HepG2 (cell line): ENCODE results near the gene KDM8. TPM values are rescaled to one million over a fixed set of nuclear protein-coding genes. Genes with fewer than 3 reads are reported as not detected.

Experiments used
- CBX5 ChIP-seq: sonication (generic); formaldehyde crosslinking; IDR thresholded peaks from 2 replicates; pipeline ENCODE4 v1.4.0; 2020; ENCODE audit warnings: missing genetic modification reagents, borderline replicate concordance
- ETV5 ChIP-seq: IDR thresholded peaks from 2 replicates; pipeline ENCODE4 v1.6.1; 2018; ENCODE audit warnings: missing biosample characterization, missing genetic modification reagents, inconsistent platforms, borderline replicate concordance
- GLI4 ChIP-seq: sonication (generic); formaldehyde crosslinking; IDR thresholded peaks from 2 replicates; pipeline ENCODE4 v1.5.1; 2020; ENCODE audit warnings: missing genetic modification reagents, mild to moderate bottlenecking, moderate library complexity, borderline replicate concordance
- KMT2A ChIP-seq: sonication (generic); formaldehyde crosslinking; IDR thresholded peaks from 2 replicates; pipeline ENCODE4 v1.4.0; 2020; ENCODE audit warnings: missing genetic modification reagents
- MBD4 ChIP-seq: IDR thresholded peaks from 2 replicates; pipeline ENCODE4 v1.6.1; 2012; ENCODE audit warnings: low read length, inconsistent platforms, borderline replicate concordance
- MLLT10 ChIP-seq: sonication (generic); formaldehyde crosslinking; IDR thresholded peaks from 2 replicates; pipeline ENCODE4 v1.4.0; 2020; ENCODE audit warnings: missing genetic modification reagents
- PCBP1 ChIP-seq: fragments of 200-400 bp; formaldehyde crosslinking; IDR thresholded peaks from 2 replicates; pipeline ENCODE4 v1.6.1; 2017; ENCODE audit warnings: mild to moderate bottlenecking, low read depth, low read length, borderline replicate concordance
- SP140L ChIP-seq: sonication (generic); formaldehyde crosslinking; IDR thresholded peaks from 2 replicates; pipeline ENCODE4 v1.4.0; 2020; ENCODE audit warnings: missing genetic modification reagents, borderline replicate concordance
- XBP1 ChIP-seq: sonication (generic); formaldehyde crosslinking; IDR thresholded peaks from 2 replicates; pipeline ENCODE4 v1.5.0; 2020; ENCODE audit warnings: missing genetic modification reagents
- ZIK1 ChIP-seq: sonication (generic); formaldehyde crosslinking; IDR thresholded peaks from 2 replicates; pipeline ENCODE4 v1.5.0; 2020; ENCODE audit warnings: mild to moderate bottlenecking, low read depth, missing genetic modification reagents, borderline replicate concordance
- ZNF235 ChIP-seq: sonication (generic); formaldehyde crosslinking; IDR thresholded peaks from 2 replicates; pipeline ENCODE4 v1.8.1; 2023; ENCODE audit warnings: mild to moderate bottlenecking, missing genetic modification reagents, borderline replicate concordance
- ZNF263 ChIP-seq: sonication (generic); formaldehyde crosslinking; IDR thresholded peaks from 2 replicates; pipeline ENCODE4 v1.4.0; 2020; ENCODE audit warnings: missing genetic modification reagents
- ZNF264 ChIP-seq: sonication (generic); formaldehyde crosslinking; IDR thresholded peaks from 2 replicates; pipeline ENCODE4 v1.4.0; 2020; ENCODE audit warnings: missing genetic modification reagents
- ZNF709 ChIP-seq: sonication (generic); formaldehyde crosslinking; IDR thresholded peaks from 2 replicates; pipeline ENCODE4 v1.5.0; 2020; ENCODE audit warnings: mild to moderate bottlenecking, missing genetic modification reagents
- ZSCAN9 ChIP-seq: IDR thresholded peaks from 2 replicates; pipeline ENCODE4 v1.6.1; 2016; ENCODE audit warnings: borderline replicate concordance
- polyA plus RNA-seq, 8 experiments: library from polyadenylated mRNA; depleted of rRNA in 3 of 8; stranded (reverse) in 7 of 8; unstranded in 1 of 8; fragments of >200 nt; fragmentation: Illumina TruSeq in 4 of 8; extraction: Trizol in 4 of 8; gene quantifications; 2 replicates each; pipeline versions ENCODE4 v1.2.1 to v1.2.3, GENCODE V29; 2011 to 2016; ENCODE audit warnings: low read depth in 4 of 8, missing spikeins in 1 of 8, mixed read lengths in 1 of 8; ENCODE audit not compliant: insufficient read depth in 1 of 8
- total RNA-seq, 5 experiments: library from RNA; depleted of rRNA; stranded (reverse); fragments of >200 nt; fragmentation: Illumina TruSeq; extraction: Trizol; gene quantifications; 2 replicates each; pipeline ENCODE4 v1.2.3, GENCODE V29; 2016; ENCODE audit warnings: low read depth in 1 of 5
- TF ChIP-seq, protein P1 (sequence below): sonication (generic); formaldehyde crosslinking; IDR thresholded peaks from 2 replicates; pipeline ENCODE4 v1.4.0; 2020; ENCODE audit warnings: missing genetic modification reagents, borderline replicate concordance
- TF ChIP-seq, protein P2 (sequence below): sonication (generic); formaldehyde crosslinking; conservative IDR thresholded peaks from 2 replicates; pipeline ENCODE4 v1.4.0; 2020; ENCODE audit warnings: missing genetic modification reagents
- TF ChIP-seq, protein P3 (sequence below): sonication (generic); formaldehyde crosslinking; IDR thresholded peaks from 2 replicates; pipeline ENCODE4 v1.5.0; 2020; ENCODE audit warnings: mild to moderate bottlenecking, missing genetic modification reagents
- TF ChIP-seq, protein P4 (sequence below): sonication (generic); formaldehyde crosslinking; IDR thresholded peaks from 2 replicates; pipeline ENCODE4 v1.4.0; 2020; ENCODE audit warnings: missing genetic modification reagents, mild to moderate bottlenecking, borderline replicate concordance

The KDM8 gene
- total and polyA plus RNA-seq, 2 of the 13 experiments (the other 11 are each of a cell fraction or from before 2014, with no cell fraction given), result 3.3 to 8.6 TPM

DNA sequence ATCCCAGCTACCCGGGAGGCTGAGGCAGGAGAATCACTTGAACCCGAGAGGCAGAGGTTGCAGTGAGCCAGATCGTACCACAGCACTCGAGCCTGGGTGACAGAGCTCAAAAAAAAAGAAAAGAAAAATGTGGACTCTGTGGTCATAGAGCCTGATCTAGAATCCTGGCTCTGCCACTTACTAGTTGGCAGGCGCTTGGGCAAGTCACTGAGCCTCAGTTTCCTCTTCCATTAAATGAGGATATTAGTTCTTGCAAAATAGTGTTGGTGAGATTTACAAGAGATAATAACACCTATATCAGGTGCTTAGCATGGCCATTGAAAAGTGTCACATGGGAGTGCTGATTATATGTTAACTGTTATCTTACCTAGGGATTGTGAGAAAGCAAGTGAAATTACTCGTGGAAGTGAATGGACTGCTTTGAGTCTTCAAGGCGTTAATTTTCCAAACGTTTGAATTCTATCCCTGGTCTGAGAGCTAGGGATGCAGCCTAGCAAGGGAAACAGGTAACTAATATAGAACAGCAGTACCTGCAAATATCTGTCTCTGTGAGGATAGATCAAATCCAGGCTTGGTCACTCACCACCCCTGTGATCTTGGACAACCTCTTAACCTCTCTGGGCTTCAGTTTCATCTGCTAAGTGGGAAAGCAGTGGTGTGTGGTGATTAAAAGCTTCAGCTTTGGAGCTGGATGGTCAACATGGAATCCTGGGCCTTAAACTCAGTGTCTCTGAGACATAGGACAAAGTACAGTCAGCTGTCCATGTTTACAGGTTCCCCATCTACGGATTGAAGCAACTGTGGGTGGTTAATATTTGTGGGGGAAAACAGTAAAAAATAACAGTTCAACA, 66.2 kb downstream of the KDM8 start (continued):
- TF ChIP-seq ZNF235 (CRISPR knock-in tag), result no peak
- TF ChIP-seq ZSCAN9 (CRISPR knock-in tag), result peak; percentile 45; the same call in 1 of the 2 replicates
- TF ChIP-seq XBP1, result no peak
- TF ChIP-seq, protein P1, sequence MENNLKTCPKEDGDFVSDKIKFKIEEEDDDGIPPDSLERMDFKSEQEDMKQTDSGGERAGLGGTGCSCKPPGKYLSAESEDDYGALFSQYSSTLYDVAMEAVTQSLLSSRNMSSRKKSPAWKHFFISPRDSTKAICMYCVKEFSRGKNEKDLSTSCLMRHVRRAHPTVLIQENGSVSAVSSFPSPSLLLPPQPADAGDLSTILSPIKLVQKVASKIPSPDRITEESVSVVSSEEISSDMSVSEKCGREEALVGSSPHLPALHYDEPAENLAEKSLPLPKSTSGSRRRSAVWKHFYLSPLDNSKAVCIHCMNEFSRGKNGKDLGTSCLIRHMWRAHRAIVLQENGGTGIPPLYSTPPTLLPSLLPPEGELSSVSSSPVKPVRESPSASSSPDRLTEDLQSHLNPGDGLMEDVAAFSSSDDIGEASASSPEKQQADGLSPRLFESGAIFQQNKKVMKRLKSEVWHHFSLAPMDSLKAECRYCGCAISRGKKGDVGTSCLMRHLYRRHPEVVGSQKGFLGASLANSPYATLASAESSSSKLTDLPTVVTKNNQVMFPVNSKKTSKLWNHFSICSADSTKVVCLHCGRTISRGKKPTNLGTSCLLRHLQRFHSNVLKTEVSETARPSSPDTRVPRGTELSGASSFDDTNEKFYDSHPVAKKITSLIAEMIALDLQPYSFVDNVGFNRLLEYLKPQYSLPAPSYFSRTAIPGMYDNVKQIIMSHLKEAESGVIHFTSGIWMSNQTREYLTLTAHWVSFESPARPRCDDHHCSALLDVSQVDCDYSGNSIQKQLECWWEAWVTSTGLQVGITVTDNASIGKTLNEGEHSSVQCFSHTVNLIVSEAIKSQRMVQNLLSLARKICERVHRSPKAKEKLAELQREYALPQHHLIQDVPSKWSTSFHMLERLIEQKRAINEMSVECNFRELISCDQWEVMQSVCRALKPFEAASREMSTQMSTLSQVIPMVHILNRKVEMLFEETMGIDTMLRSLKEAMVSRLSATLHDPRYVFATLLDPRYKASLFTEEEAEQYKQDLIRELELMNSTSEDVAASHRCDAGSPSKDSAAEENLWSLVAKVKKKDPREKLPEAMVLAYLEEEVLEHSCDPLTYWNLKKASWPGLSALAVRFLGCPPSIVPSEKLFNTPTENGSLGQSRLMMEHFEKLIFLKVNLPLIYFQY, result no peak
- TF ChIP-seq ZIK1 (CRISPR knock-in tag), result no peak
- TF ChIP-seq CBX5 (CRISPR knock-in tag), result no peak
- TF ChIP-seq ZNF263 (CRISPR knock-in tag), result no peak
- TF ChIP-seq MLLT10 (CRISPR knock-in tag), result no peak
- TF ChIP-seq, protein P2, sequence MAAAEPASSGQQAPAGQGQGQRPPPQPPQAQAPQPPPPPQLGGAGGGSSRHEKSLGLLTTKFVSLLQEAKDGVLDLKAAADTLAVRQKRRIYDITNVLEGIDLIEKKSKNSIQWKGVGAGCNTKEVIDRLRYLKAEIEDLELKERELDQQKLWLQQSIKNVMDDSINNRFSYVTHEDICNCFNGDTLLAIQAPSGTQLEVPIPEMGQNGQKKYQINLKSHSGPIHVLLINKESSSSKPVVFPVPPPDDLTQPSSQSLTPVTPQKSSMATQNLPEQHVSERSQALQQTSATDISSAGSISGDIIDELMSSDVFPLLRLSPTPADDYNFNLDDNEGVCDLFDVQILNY, result no peak
- no peak for TF ChIP-seq SP140L (CRISPR knock-in tag)
- TF ChIP-seq ETV5 (CRISPR knock-in tag), result peak; percentile 44; the same call in 1 of the 2 replicates
- TF ChIP-seq GLI4 (CRISPR knock-in tag), result no peak
- no peak for TF ChIP-seq PCBP1
- TF ChIP-seq KMT2A (CRISPR knock-in tag), result no peak
- no peak; the same call in 1 of the 2 replicates for TF ChIP-seq MBD4
- TF ChIP-seq, protein P3, sequence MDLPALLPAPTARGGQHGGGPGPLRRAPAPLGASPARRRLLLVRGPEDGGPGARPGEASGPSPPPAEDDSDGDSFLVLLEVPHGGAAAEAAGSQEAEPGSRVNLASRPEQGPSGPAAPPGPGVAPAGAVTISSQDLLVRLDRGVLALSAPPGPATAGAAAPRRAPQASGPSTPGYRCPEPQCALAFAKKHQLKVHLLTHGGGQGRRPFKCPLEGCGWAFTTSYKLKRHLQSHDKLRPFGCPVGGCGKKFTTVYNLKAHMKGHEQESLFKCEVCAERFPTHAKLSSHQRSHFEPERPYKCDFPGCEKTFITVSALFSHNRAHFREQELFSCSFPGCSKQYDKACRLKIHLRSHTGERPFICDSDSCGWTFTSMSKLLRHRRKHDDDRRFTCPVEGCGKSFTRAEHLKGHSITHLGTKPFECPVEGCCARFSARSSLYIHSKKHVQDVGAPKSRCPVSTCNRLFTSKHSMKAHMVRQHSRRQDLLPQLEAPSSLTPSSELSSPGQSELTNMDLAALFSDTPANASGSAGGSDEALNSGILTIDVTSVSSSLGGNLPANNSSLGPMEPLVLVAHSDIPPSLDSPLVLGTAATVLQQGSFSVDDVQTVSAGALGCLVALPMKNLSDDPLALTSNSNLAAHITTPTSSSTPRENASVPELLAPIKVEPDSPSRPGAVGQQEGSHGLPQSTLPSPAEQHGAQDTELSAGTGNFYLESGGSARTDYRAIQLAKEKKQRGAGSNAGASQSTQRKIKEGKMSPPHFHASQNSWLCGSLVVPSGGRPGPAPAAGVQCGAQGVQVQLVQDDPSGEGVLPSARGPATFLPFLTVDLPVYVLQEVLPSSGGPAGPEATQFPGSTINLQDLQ, result no peak
- no peak for TF ChIP-seq ZNF264
- no peak for TF ChIP-seq ZNF709 (CRISPR knock-in tag)
- TF ChIP-seq, protein P4, sequence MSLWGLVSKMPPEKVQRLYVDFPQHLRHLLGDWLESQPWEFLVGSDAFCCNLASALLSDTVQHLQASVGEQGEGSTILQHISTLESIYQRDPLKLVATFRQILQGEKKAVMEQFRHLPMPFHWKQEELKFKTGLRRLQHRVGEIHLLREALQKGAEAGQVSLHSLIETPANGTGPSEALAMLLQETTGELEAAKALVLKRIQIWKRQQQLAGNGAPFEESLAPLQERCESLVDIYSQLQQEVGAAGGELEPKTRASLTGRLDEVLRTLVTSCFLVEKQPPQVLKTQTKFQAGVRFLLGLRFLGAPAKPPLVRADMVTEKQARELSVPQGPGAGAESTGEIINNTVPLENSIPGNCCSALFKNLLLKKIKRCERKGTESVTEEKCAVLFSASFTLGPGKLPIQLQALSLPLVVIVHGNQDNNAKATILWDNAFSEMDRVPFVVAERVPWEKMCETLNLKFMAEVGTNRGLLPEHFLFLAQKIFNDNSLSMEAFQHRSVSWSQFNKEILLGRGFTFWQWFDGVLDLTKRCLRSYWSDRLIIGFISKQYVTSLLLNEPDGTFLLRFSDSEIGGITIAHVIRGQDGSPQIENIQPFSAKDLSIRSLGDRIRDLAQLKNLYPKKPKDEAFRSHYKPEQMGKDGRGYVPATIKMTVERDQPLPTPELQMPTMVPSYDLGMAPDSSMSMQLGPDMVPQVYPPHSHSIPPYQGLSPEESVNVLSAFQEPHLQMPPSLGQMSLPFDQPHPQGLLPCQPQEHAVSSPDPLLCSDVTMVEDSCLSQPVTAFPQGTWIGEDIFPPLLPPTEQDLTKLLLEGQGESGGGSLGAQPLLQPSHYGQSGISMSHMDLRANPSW (CRISPR knock-in tag), result no peak
